SK-N-SH (cell line): ENCODE data around the gene ADD2. TPM values are rescaled to one million over a fixed set of nuclear protein-coding genes. Genes with fewer than 3 reads are reported as not detected.

Experiments
- CTCF ChIA-PET: fragments of 300-600, 350-600 bp; formaldehyde crosslinking; extraction: SDS; loops from one replicate; lab custom pipeline; 2021; lab: Yijun Ruan, JAX
- POLR2A ChIA-PET: fragments of 350-600 bp; sonication (Branson Sonifier 250); formaldehyde crosslinking; extraction: SDS; loops from one replicate; lab custom pipeline; 2020; ENCODE audit warnings: antibody characterized with exemption, inconsistent platforms; lab: Yijun Ruan, JAX
- DNase-seq: peaks from one replicate; pipeline ENCODE4 v3.0.0; 2012
- H2AFZ ChIP-seq: fragments of 200-600 bp; sonication (generic); 2 replicates; pipeline ENCODE4 v1.8.1; 2016; ENCODE audit warnings: antibody characterized with exemption, mild to moderate bottlenecking, low read depth
- H3F3A ChIP-seq: fragments of 200-600 bp; sonication (generic); replicated peaks from 2 replicates; pipeline ENCODE3; 2016; ENCODE audit warnings: antibody characterized with exemption, mild to moderate bottlenecking; ENCODE audit not compliant: insufficient read depth
- H3K27ac ChIP-seq, 2 experiments: fragments of 200-500 bp in 1 of 2; fragments of 200-600 bp in 1 of 2; sonication (Bioruptor generic) in 1 of 2; sonication (generic), shearing (Covaris generic) in 1 of 2; 2 replicates each; pipeline versions ENCODE4 v1.5.1 to v1.6.1; 2014 to 2016; ENCODE audit warnings: low read depth in 2 of 2, inconsistent platforms in 1 of 2, low read length in 1 of 2, mild to moderate bottlenecking in 1 of 2, mixed read lengths in 1 of 2
- H3K27me3 ChIP-seq: fragments of 200-600 bp; sonication (generic), shearing (Covaris generic); 2 replicates; pipeline ENCODE4 v1.6.1; 2016; ENCODE audit warnings: mixed run types; ENCODE audit not compliant: insufficient read depth
- H3K36me3 ChIP-seq, 2 experiments: fragments of 200-500 bp in 1 of 2; fragments of 200-600 bp in 1 of 2; sonication (Bioruptor generic) in 1 of 2; sonication (generic) in 1 of 2; replicated peaks in 1 of 2; 2 replicates each; pipeline versions ENCODE3 to v1.5.1; 2014 to 2016; ENCODE audit warnings: low read length in 1 of 2, mild to moderate bottlenecking in 1 of 2; ENCODE audit not compliant: insufficient read depth in 2 of 2, control insufficient read depth in 1 of 2
- H3K4me1 ChIP-seq, 2 experiments: fragments of 200-500 bp in 1 of 2; fragments of 200-600 bp in 1 of 2; sonication (Bioruptor generic) in 1 of 2; sonication (generic), shearing (Covaris generic) in 1 of 2; 2 replicates each; pipeline versions ENCODE4 v1.5.1 to v1.6.1; 2014 to 2016; ENCODE audit warnings: low read depth in 1 of 2, low read length in 1 of 2, mixed run types in 1 of 2; ENCODE audit not compliant: insufficient read depth in 2 of 2, control insufficient read depth in 1 of 2
- H3K4me2 ChIP-seq: fragments of 200-600 bp; sonication (generic), shearing (Covaris generic); 2 replicates; pipeline ENCODE4 v1.6.1; 2017; ENCODE audit warnings: mixed run types
- H3K4me3 ChIP-seq, 2 experiments: fragments of 200-500 bp in 1 of 2; fragments of 200-600 bp in 1 of 2; sonication (Bioruptor generic) in 1 of 2; sonication (generic), shearing (Covaris generic) in 1 of 2; 2 replicates each; pipeline versions ENCODE4 v1.5.1 to v1.8.1; 2014 to 2016; ENCODE audit warnings: low read depth in 2 of 2, inconsistent platforms in 1 of 2, low read length in 1 of 2, mild to moderate bottlenecking in 1 of 2, mixed read lengths in 1 of 2, moderate library complexity in 1 of 2
- H3K79me2 ChIP-seq: fragments of 200-600 bp; sonication (generic); 2 replicates; pipeline ENCODE4 v1.8.1; 2017; ENCODE audit warnings: mild to moderate bottlenecking; ENCODE audit not compliant: insufficient read depth
- H3K9ac ChIP-seq: fragments of 200-600 bp; sonication (generic); 2 replicates; pipeline ENCODE4 v1.6.1; 2017; ENCODE audit warnings: mixed run types
- H3K9me2 ChIP-seq: fragments of 200-600 bp; sonication (generic); 2 replicates; pipeline ENCODE4 v1.6.1; 2017; ENCODE audit warnings: mixed run types
- H3K9me3 ChIP-seq: fragments of 200-600 bp; sonication (generic); 2 replicates; pipeline ENCODE4 v1.6.1; 2017; ENCODE audit warnings: mixed run types, mild to moderate bottlenecking, moderate library complexity
- H4K20me1 ChIP-seq: fragments of 200-600 bp; sonication (generic); 2 replicates; pipeline ENCODE4 v1.6.1; 2017; ENCODE audit warnings: mild to moderate bottlenecking, mixed run types; ENCODE audit not compliant: insufficient read depth
- CTCF ChIP-seq: fragments of 200-600 bp; sonication (generic); IDR thresholded peaks from 2 replicates; pipeline ENCODE4 v1.6.1; 2017; ENCODE audit warnings: antibody characterized with exemption, mild to moderate bottlenecking, moderate library complexity
- EP300 ChIP-seq, 2 experiments: IDR thresholded peaks; 2 replicates each; pipeline versions ENCODE4 v1.4.0 to v1.6.1; 2012; ENCODE audit warnings: borderline replicate concordance in 1 of 2, low read depth in 1 of 2, low read length in 1 of 2
- EZH2phosphoT487 ChIP-seq: fragments of 200-600 bp; sonication (generic); IDR thresholded peaks from 2 replicates; pipeline ENCODE4 v1.6.1; 2017; ENCODE audit warnings: low read depth, mixed run types, mild to moderate bottlenecking, antibody characterized with exemption, moderate library complexity, borderline replicate concordance
- FOSL2 ChIP-seq: IDR thresholded peaks from 2 replicates; pipeline ENCODE4 v1.4.0; 2012; ENCODE audit warnings: low read depth, mild to moderate bottlenecking, moderate library complexity, borderline replicate concordance
- FOXJ3 ChIP-seq: sonication (generic); formaldehyde crosslinking; IDR thresholded peaks from 2 replicates; pipeline ENCODE4 v1.5.1; 2020; ENCODE audit warnings: mild to moderate bottlenecking, missing genetic modification reagents
- FOXM1 ChIP-seq: IDR thresholded peaks from 2 replicates; pipeline ENCODE4 v1.4.0; 2012; ENCODE audit warnings: low read depth, mild to moderate bottlenecking
- GATA2 ChIP-seq: sonication (generic); formaldehyde crosslinking; IDR thresholded peaks from 2 replicates; pipeline ENCODE4 v1.5.0; 2020; ENCODE audit warnings: mild to moderate bottlenecking, missing genetic modification reagents
- JUND ChIP-seq: IDR thresholded peaks from 2 replicates; pipeline ENCODE4 v1.4.0; 2012
- MXI1 ChIP-seq: IDR thresholded peaks from 2 replicates; pipeline ENCODE4 v1.6.1; 2012; ENCODE audit warnings: mild to moderate bottlenecking, low read depth, low read length, improper control_type of control experiment
- NFIC ChIP-seq: IDR thresholded peaks from 2 replicates; pipeline ENCODE4 v1.4.0; 2012; ENCODE audit warnings: borderline replicate concordance
- POLR2AphosphoS5 ChIP-seq: IDR thresholded peaks from 2 replicates; pipeline ENCODE4 v1.6.1; 2012; ENCODE audit warnings: low read depth, low read length
- RAD21 ChIP-seq: IDR thresholded peaks from 2 replicates; pipeline ENCODE4 v1.6.1; 2012; ENCODE audit warnings: mild to moderate bottlenecking, low read length
- RCOR1 ChIP-seq: fragments of 150-350 bp; IDR thresholded peaks from 2 replicates; pipeline ENCODE4 v1.6.1; 2017; ENCODE audit warnings: antibody characterized with exemption, low read length
- RFX5 ChIP-seq: IDR thresholded peaks from 2 replicates; pipeline ENCODE4 v1.6.1; 2012; ENCODE audit warnings: mild to moderate bottlenecking, improper control_type of control experiment, low read length
- RXRA ChIP-seq: IDR thresholded peaks from 2 replicates; pipeline ENCODE4 v1.4.0; 2012; ENCODE audit warnings: low read depth, mild to moderate bottlenecking, borderline replicate concordance
- SIN3A ChIP-seq: IDR thresholded peaks from 2 replicates; pipeline ENCODE4 v1.6.1; 2012; ENCODE audit warnings: low read depth, mild to moderate bottlenecking, low read length, moderate library complexity, borderline replicate concordance
- TEAD4 ChIP-seq: IDR thresholded peaks from 2 replicates; pipeline ENCODE4 v1.4.0; 2012; ENCODE audit warnings: mild to moderate bottlenecking, borderline replicate concordance; ENCODE audit not compliant: insufficient read depth
- WGBS: methylation state at CpG from one replicate; pipeline ENCODE4 v1.1.6; 2017; ENCODE audit warnings: low lambda C conversion rate; 5-methylcytosine and 5-hydroxymethylcytosine counted together
- polyA plus RNA-seq, 3 experiments: library from polyadenylated mRNA; depleted of rRNA; stranded (reverse); fragments of >200 nt; gene quantifications; 2 replicates each; pipeline ENCODE4 v1.2.3, GENCODE V29; 2012
- TF ChIP-seq, protein P1 (sequence below): IDR thresholded peaks from 2 replicates; pipeline ENCODE4 v1.4.0; 2012; ENCODE audit warnings: low read depth, borderline replicate concordance
- TF ChIP-seq, protein P2 (sequence below): IDR thresholded peaks from 2 replicates; pipeline ENCODE4 v1.6.1; 2012; ENCODE audit warnings: mild to moderate bottlenecking, low read depth, low read length, moderate library complexity

Gene ADD2
- polyA plus RNA-seq, 1 of the 3 experiments (the other 2 are of a cell fraction), result 0.30 TPM

GRCh38 chr2:70768590-70769085 lies 638 bp upstream of the ADD2 start:
- Histone ChIP-seq H3K4me2 (no peak overlapping the region), H3F3A (no peaks in the 10 kb centered on the region), H3K9me2 (no peaks in the 10 kb centered on the region), H3K9ac (no peak overlapping the region), H3K9me3 (no peaks in the 10 kb centered on the region), H3K36me3 (no peaks in the 10 kb centered on the region), H2AFZ (no peak overlapping the region), H3K27me3 (peaks cover 25% of the 10 kb centered on the region), H3K4me3 (no peak overlapping the region; a peak in 1 of 4 replicates), H4K20me1 (no peaks in the 10 kb centered on the region), H3K27ac (no peak overlapping the region), H3K79me2 (no peaks in the 10 kb centered on the region), H3K4me1 (peaks cover 0 to 10% of the 10 kb centered on the region in 2 experiments; a peak in 2 of 4 replicates)
- 49% methylated on average over 7 of the region's 7 CpGs for WGBS
- no peak for TF ChIP-seq JUND
- TF ChIP-seq TEAD4, result no peak
- no peak for TF ChIP-seq POLR2AphosphoS5
- no peak for TF ChIP-seq RCOR1
- no peak for TF ChIP-seq NFIC
- TF ChIP-seq RXRA, result no peak
- no peak for TF ChIP-seq GATA2 (CRISPR knock-in tag)
- TF ChIP-seq FOXJ3, result no peak
- TF ChIP-seq, protein P1, sequence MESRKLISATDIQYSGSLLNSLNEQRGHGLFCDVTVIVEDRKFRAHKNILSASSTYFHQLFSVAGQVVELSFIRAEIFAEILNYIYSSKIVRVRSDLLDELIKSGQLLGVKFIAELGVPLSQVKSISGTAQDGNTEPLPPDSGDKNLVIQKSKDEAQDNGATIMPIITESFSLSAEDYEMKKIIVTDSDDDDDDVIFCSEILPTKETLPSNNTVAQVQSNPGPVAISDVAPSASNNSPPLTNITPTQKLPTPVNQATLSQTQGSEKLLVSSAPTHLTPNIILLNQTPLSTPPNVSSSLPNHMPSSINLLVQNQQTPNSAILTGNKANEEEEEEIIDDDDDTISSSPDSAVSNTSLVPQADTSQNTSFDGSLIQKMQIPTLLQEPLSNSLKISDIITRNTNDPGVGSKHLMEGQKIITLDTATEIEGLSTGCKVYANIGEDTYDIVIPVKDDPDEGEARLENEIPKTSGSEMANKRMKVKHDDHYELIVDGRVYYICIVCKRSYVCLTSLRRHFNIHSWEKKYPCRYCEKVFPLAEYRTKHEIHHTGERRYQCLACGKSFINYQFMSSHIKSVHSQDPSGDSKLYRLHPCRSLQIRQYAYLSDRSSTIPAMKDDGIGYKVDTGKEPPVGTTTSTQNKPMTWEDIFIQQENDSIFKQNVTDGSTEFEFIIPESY, result no peak
- TF ChIP-seq EZH2phosphoT487, result no peak
- no peak for TF ChIP-seq EP300 (IDR thresholded peaks at IDR 0.05; ENCODE audit: borderline replicate concordance in 1 of 2, low read depth in 1 of 2, low read length in 1 of 2)
- no peak for TF ChIP-seq SIN3A
- TF ChIP-seq FOSL2, result no peak
- no peak for TF ChIP-seq CTCF
- TF ChIP-seq, protein P2, sequence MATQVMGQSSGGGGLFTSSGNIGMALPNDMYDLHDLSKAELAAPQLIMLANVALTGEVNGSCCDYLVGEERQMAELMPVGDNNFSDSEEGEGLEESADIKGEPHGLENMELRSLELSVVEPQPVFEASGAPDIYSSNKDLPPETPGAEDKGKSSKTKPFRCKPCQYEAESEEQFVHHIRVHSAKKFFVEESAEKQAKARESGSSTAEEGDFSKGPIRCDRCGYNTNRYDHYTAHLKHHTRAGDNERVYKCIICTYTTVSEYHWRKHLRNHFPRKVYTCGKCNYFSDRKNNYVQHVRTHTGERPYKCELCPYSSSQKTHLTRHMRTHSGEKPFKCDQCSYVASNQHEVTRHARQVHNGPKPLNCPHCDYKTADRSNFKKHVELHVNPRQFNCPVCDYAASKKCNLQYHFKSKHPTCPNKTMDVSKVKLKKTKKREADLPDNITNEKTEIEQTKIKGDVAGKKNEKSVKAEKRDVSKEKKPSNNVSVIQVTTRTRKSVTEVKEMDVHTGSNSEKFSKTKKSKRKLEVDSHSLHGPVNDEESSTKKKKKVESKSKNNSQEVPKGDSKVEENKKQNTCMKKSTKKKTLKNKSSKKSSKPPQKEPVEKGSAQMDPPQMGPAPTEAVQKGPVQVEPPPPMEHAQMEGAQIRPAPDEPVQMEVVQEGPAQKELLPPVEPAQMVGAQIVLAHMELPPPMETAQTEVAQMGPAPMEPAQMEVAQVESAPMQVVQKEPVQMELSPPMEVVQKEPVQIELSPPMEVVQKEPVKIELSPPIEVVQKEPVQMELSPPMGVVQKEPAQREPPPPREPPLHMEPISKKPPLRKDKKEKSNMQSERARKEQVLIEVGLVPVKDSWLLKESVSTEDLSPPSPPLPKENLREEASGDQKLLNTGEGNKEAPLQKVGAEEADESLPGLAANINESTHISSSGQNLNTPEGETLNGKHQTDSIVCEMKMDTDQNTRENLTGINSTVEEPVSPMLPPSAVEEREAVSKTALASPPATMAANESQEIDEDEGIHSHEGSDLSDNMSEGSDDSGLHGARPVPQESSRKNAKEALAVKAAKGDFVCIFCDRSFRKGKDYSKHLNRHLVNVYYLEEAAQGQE, result no peak
- no peak for TF ChIP-seq RFX5
- TF ChIP-seq RAD21, result no peak
- TF ChIP-seq MXI1, result no peak
- TF ChIP-seq FOXM1, result no peak
- ChIA-PET CTCF (interaction anchor here (0.6 to 4.1 kb wide), 38 partner anchors 9 to 465 kb away, joined by 3 to 40 read pairs (median 7); partner anchors contain the start of genes FAM136A and FIGLA), POLR2A (interaction anchor here (0.6 to 1.3 kb wide), 5 partner anchors 10 to 480 kb away, joined by 3 to 6 read pairs (median 4); partner anchors contain the start of gene SNRPG)
- no peak for DNase-seq
